Measurements from ENCODE around the gene LIPM. TPM values are rescaled to one million over a fixed set of nuclear protein-coding genes. Genes with fewer than 3 reads are reported as not detected.

The LIPM gene
- 0.82 TPM in 1 of 2 replicates, not detected in the other for total RNA-seq (ENCODE audit: low replicate concordance)

GRCh38 chr10:88802523-88803285, at the start of gene LIPM:
Gene LIPM (plus strand): TSS chr10:88802730. CDS start chr10:88802897, 167 bp downstream.
- no peak within 1 kb of the TSS for H3K4me3 ChIP-seq (ENCODE audit: low read depth, low read length)
- no peak for TF ChIP-seq CTCF (IDR thresholded peaks at IDR 0.05; ENCODE audit: insufficient read depth, low read length)
- peak; percentile 29 for DNase-seq (ENCODE audit: low read depth)

- no peak overlapping the region for H3K4me3 ChIP-seq (ENCODE audit: low read depth, low read length)
- peak; percentile 75 for DNase-seq (ENCODE audit: low read depth)
- no peak for TF ChIP-seq CTCF (IDR thresholded peaks at IDR 0.05; ENCODE audit: insufficient read depth, low read length)
Observed at GRCh38 chr10:88754287-88754686, 48.2 kb upstream of the LIPM start.

GRCh38 chr10:88755753-88756152, 46.8 kb upstream of the LIPM start:
- H3K4me3 ChIP-seq (ENCODE audit: low read depth, low read length): no peak overlapping the region
- no peak for DNase-seq (ENCODE audit: low read depth)
- no peak for TF ChIP-seq CTCF (IDR thresholded peaks at IDR 0.05; ENCODE audit: insufficient read depth, low read length)

GRCh38 chr10:88756660-88757059, 45.9 kb upstream of the LIPM start:
- no peak for DNase-seq (ENCODE audit: low read depth)
- no peak for TF ChIP-seq CTCF (IDR thresholded peaks at IDR 0.05; ENCODE audit: insufficient read depth, low read length)
- H3K4me3 ChIP-seq (ENCODE audit: low read depth, low read length): no peak overlapping the region

- no peak for TF ChIP-seq CTCF (IDR thresholded peaks at IDR 0.05; ENCODE audit: insufficient read depth, low read length)
- no peak within 1 kb of the TSS for H3K4me3 ChIP-seq (ENCODE audit: low read depth, low read length)
- DNase-seq (ENCODE audit: low read depth): peak; percentile 13
Observed at GRCh38 chr10:88759366-88760101, 43.0 kb upstream of the LIPM start, which contains the start of gene LIPN. Gene LIPN (plus strand): TSS chr10:88760020. CDS start chr10:88761406, 1,386 bp downstream.

- TF ChIP-seq CTCF (IDR thresholded peaks at IDR 0.05; ENCODE audit: insufficient read depth, low read length): no peak
- no peak for DNase-seq (ENCODE audit: low read depth)
- no peak overlapping the region for H3K4me3 ChIP-seq (ENCODE audit: low read depth, low read length)
Observed at GRCh38 chr10:88762906-88763305, 39.6 kb upstream of the LIPM start.
